IPS-18a (cell line): ENCODE data around the gene CNGA4.
"Not testable (repeated sequence)": the region's sequence is repeated elsewhere in the genome, so short reads cannot be mapped to it uniquely, and the experiment has no call there.

Experiments
- H3K27ac ChIP-seq: one replicate; pipeline ENCODE4 v1.5.1; 2013; ENCODE audit warnings: low read length
- H3K27me3 ChIP-seq: one replicate; pipeline ENCODE4 v1.6.1; 2013; ENCODE audit warnings: mild to moderate bottlenecking, low read length; ENCODE audit not compliant: control insufficient read depth, insufficient read depth
- H3K36me3 ChIP-seq: one replicate; pipeline ENCODE4 v1.6.1; 2013; ENCODE audit warnings: low read depth, low read length; ENCODE audit not compliant: control insufficient read depth
- H3K4me1 ChIP-seq: one replicate; pipeline ENCODE4 v1.6.1; 2013; ENCODE audit warnings: low read depth, low read length; ENCODE audit not compliant: control insufficient read depth
- H3K4me3 ChIP-seq: one replicate; pipeline ENCODE4 v1.5.1; 2013; ENCODE audit warnings: low read length
- H3K9ac ChIP-seq: one replicate; pipeline ENCODE4 v1.6.1; 2013; ENCODE audit warnings: mild to moderate bottlenecking, low read length, moderate library complexity
- H3K9me3 ChIP-seq: one replicate; pipeline ENCODE4 v1.6.1; 2013; ENCODE audit warnings: low read depth, low read length; ENCODE audit not compliant: control insufficient read depth

CNGA4 gene

GRCh38 chr11:6270584-6271246, 31.8 kb downstream of the CNGA4 start:
- Histone ChIP-seq H3K27ac (no peak overlapping the region), H3K36me3 (no peaks in the 10 kb centered on the region), H3K4me3 (no peak overlapping the region), H3K9me3 (no peaks in the 10 kb centered on the region), H3K9ac (no peak overlapping the region), H3K27me3 (no peaks in the 10 kb centered on the region), H3K4me1 (no peaks in the 10 kb centered on the region)

GRCh38 chr11:6271598-6271997, 32.7 kb downstream of the CNGA4 start:
- Histone ChIP-seq H3K9me3 (no peaks in the 10 kb centered on the region), H3K9ac (no peak overlapping the region), H3K27ac (no peak overlapping the region), H3K4me3 (no peak overlapping the region), H3K36me3 (no peaks in the 10 kb centered on the region), H3K4me1 (no peaks in the 10 kb centered on the region), H3K27me3 (no peaks in the 10 kb centered on the region)

GRCh38 chr11:6273188-6273587, 34.3 kb downstream of the CNGA4 start:
- Histone ChIP-seq H3K4me1 (no peaks in the 10 kb centered on the region), H3K4me3 (no peak overlapping the region), H3K27ac (no peak overlapping the region), H3K9ac (no peak overlapping the region), H3K36me3 (no peaks in the 10 kb centered on the region), H3K27me3 (no peaks in the 10 kb centered on the region), H3K9me3 (no peaks in the 10 kb centered on the region)

- H3K4me1 ChIP-seq, H3K4me3 ChIP-seq, H3K36me3 ChIP-seq, H3K27ac ChIP-seq, H3K9me3 ChIP-seq, H3K9ac ChIP-seq: not testable (repeated sequence)
- H3K27me3 ChIP-seq: peaks cover 38% of the 10 kb centered on the region
Observed at GRCh38 chr11:6280809-6281208, 41.9 kb downstream of the CNGA4 start.

- peaks cover 47% of the 10 kb centered on the region for H3K27me3 ChIP-seq
Observed at GRCh38 chr11:6283453-6284023, 44.6 kb downstream of the CNGA4 start.

GRCh38 chr11:6284250-6284649, 45.4 kb downstream of the CNGA4 start:
- H3K27ac ChIP-seq: no peak overlapping the region
- no peaks in the 10 kb centered on the region for H3K9me3 ChIP-seq
- H3K27me3 ChIP-seq: peaks cover 47% of the 10 kb centered on the region

More at GRCh38 chr11:6283453-6284023, 44.6 kb downstream of the CNGA4 start:
- peaks cover 8% of the 10 kb centered on the region for H3K4me1 ChIP-seq
- no peak overlapping the region for H3K27ac ChIP-seq
- no peak overlapping the region for H3K4me3 ChIP-seq
- no peaks in the 10 kb centered on the region for H3K36me3 ChIP-seq
- H3K9ac ChIP-seq: no peak overlapping the region
- H3K9me3 ChIP-seq: no peaks in the 10 kb centered on the region

GRCh38 chr11:6285019-6285418, 46.1 kb downstream of the CNGA4 start:
- H3K27ac ChIP-seq: no peak overlapping the region
- no peaks in the 10 kb centered on the region for H3K36me3 ChIP-seq
- peaks cover 8% of the 10 kb centered on the region for H3K4me1 ChIP-seq
- no peaks in the 10 kb centered on the region for H3K9me3 ChIP-seq
- H3K4me3 ChIP-seq: no peak overlapping the region
- H3K27me3 ChIP-seq: peaks cover 47% of the 10 kb centered on the region
- H3K9ac ChIP-seq: no peak overlapping the region

More at GRCh38 chr11:6284250-6284649, 45.4 kb downstream of the CNGA4 start:
- H3K9ac ChIP-seq: no peak overlapping the region
- no peak overlapping the region for H3K4me3 ChIP-seq
- H3K36me3 ChIP-seq: no peaks in the 10 kb centered on the region
- peaks cover 8% of the 10 kb centered on the region for H3K4me1 ChIP-seq
